DOHH2 (cell line): ENCODE results near the gene FLT3.

Experiments used
- H3F3A ChIP-seq: fragments of 200-600 bp; sonication (generic), shearing (Covaris generic); 2 replicates; pipeline ENCODE4 v1.6.0; 2016; ENCODE audit warnings: antibody characterized with exemption, mild to moderate bottlenecking; ENCODE audit not compliant: control insufficient read depth, insufficient read depth
- H3K27ac ChIP-seq: fragments of 200-600 bp; sonication (generic); 2 replicates; pipeline ENCODE4 v1.5.1; 2014; ENCODE audit warnings: low read depth, mild to moderate bottlenecking, low read length, moderate library complexity
- H3K27me3 ChIP-seq: fragments of 200-600 bp; sonication (generic); 2 replicates; pipeline ENCODE4 v1.6.1; 2014; ENCODE audit warnings: mild to moderate bottlenecking, low read length, mixed read lengths; ENCODE audit not compliant: control insufficient read depth
- H3K36me3 ChIP-seq: fragments of 200-600 bp; sonication (generic); 2 replicates; pipeline ENCODE4 v1.6.1; 2014; ENCODE audit warnings: mild to moderate bottlenecking, low read length, moderate library complexity, mixed read lengths; ENCODE audit not compliant: control insufficient read depth
- H3K4me1 ChIP-seq: fragments of 200-600 bp; sonication (generic); 2 replicates; pipeline ENCODE4 v1.6.1; 2014; ENCODE audit warnings: mild to moderate bottlenecking, low read length, mixed read lengths; ENCODE audit not compliant: control insufficient read depth
- H3K4me2 ChIP-seq: fragments of 200-600 bp; sonication (generic); 2 replicates; pipeline ENCODE4 v1.6.0; 2014; ENCODE audit warnings: mild to moderate bottlenecking, low read length, moderate library complexity
- H3K4me3 ChIP-seq: fragments of 200-600 bp; sonication (generic); 2 replicates; pipeline ENCODE4 v1.5.1; 2014; ENCODE audit warnings: mild to moderate bottlenecking, low read length, mixed read lengths
- H3K79me2 ChIP-seq: fragments of 200-600 bp; sonication (generic); 2 replicates; pipeline ENCODE4 v1.6.1; 2014; ENCODE audit warnings: mild to moderate bottlenecking, low read length, mixed read lengths; ENCODE audit not compliant: control insufficient read depth
- H3K9me2 ChIP-seq: fragments of 200-600 bp; sonication (generic); replicated peaks from 2 replicates; pipeline ENCODE4 v1.6.1; 2014; ENCODE audit warnings: mild to moderate bottlenecking, low read length, mixed read lengths; ENCODE audit not compliant: control insufficient read depth
- H3K9me3 ChIP-seq: fragments of 200-600 bp; sonication (generic); 2 replicates; pipeline ENCODE4 v1.6.1; 2014; ENCODE audit warnings: antibody characterized with exemption, low read length, mixed read lengths; ENCODE audit not compliant: control insufficient read depth, insufficient read depth
- H4K20me1 ChIP-seq: fragments of 200-600 bp; sonication (generic); 2 replicates; pipeline ENCODE4 v1.6.0; 2014; ENCODE audit warnings: low read depth, mild to moderate bottlenecking, antibody characterized with exemption, low read length, moderate library complexity; ENCODE audit not compliant: control insufficient read depth, insufficient read depth
- EZH2phosphoT487 ChIP-seq: fragments of 200-600 bp; sonication (generic); IDR thresholded peaks from 2 replicates; pipeline ENCODE4 v1.6.1; 2017; ENCODE audit warnings: borderline replicate concordance, mild to moderate bottlenecking, antibody characterized with exemption, low read length, moderate library complexity, mixed read lengths
- TF ChIP-seq, protein P1 (sequence below): fragments of 200-600 bp; sonication (generic); IDR thresholded peaks from one replicate; pipeline ENCODE4 v1.5.1; 2014; ENCODE audit warnings: antibody characterized with exemption, mild to moderate bottlenecking, low read depth, low read length; ENCODE audit not compliant: poor library complexity, severe bottlenecking

The FLT3 gene

DNA sequence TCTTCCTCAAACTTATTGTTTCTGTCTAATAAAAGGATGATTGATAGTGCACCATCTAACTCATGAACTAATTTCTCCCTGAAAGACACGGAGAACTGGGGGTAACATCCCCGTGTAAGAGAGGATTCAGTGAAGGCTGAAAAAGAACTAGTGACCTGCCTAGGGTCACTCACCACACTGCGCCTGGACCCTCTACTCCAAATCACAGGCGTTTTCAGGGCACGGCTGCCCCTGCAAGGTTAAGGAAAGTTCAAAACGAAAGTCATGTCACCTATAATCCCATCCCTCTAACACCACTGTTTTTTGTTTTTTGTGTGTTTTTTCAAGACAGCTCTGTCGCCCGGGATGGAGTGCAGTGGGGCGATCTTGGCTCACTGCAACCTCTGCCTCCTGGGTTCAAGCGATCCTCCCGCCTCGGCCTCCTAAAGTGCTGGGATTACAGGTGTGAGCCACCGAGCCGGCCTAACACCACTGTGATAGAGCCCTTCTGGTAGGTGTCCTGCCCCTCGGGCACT is 120.6 kb downstream of the FLT3 start:
- H3K4me2 ChIP-seq = no peak overlapping the region
- H3K79me2 ChIP-seq = no peaks in the 10 kb centered on the region
- no peak overlapping the region for H3K27ac ChIP-seq
- no peak overlapping the region for H3K4me3 ChIP-seq
- TF ChIP-seq EZH2phosphoT487 = no peak
- TF ChIP-seq, protein P1, sequence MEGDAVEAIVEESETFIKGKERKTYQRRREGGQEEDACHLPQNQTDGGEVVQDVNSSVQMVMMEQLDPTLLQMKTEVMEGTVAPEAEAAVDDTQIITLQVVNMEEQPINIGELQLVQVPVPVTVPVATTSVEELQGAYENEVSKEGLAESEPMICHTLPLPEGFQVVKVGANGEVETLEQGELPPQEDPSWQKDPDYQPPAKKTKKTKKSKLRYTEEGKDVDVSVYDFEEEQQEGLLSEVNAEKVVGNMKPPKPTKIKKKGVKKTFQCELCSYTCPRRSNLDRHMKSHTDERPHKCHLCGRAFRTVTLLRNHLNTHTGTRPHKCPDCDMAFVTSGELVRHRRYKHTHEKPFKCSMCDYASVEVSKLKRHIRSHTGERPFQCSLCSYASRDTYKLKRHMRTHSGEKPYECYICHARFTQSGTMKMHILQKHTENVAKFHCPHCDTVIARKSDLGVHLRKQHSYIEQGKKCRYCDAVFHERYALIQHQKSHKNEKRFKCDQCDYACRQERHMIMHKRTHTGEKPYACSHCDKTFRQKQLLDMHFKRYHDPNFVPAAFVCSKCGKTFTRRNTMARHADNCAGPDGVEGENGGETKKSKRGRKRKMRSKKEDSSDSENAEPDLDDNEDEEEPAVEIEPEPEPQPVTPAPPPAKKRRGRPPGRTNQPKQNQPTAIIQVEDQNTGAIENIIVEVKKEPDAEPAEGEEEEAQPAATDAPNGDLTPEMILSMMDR = no peak
- H3K9me3 ChIP-seq = no peaks in the 10 kb centered on the region
- H3K27me3 ChIP-seq = peaks cover 57% of the 10 kb centered on the region
- 0 out of 2 replicates have a peak, but pooled peaks cover 3% of the 10 kb centered on the region for H4K20me1 ChIP-seq
- H3F3A ChIP-seq = no peaks in the 10 kb centered on the region
- no peaks in the 10 kb centered on the region for H3K36me3 ChIP-seq
- no peaks in the 10 kb centered on the region for H3K9me2 ChIP-seq
- no peaks in the 10 kb centered on the region for H3K4me1 ChIP-seq

DNA sequence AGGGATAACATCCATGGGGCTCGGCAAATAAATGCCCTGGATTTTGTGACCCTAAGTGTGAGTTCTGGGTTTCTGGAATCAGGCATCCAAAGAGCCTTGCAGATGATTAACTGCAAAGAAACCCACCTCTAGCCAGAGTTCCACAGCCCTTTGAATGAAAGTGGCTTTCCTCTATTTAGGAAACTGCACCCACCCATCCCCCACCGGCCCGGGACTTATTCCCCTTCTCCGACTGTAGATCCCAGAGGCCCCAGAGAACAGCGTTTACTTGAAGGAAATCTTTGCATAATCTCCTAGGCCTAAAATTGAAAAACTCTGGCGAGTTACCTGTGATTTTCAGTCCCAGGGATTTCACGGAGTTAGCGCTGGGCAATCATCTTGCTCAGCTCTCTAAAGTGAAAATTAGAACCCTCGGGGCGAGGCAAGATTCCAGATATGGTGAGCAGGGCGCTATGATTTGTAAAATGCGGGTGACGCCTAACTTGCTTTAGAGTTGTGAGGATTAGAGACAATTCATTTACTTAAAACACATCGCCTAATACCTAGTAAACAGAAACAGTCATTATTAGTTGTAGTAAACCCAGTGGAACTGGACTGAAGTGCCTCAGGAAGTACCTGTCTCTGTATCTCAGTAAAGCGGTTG is 121.3 kb downstream of the FLT3 start:
- Histone ChIP-seq H3K27ac (no peak overlapping the region), H3K27me3 (peaks cover 61% of the 10 kb centered on the region), H4K20me1 (0 out of 2 replicates have a peak, but pooled peaks cover 3% of the 10 kb centered on the region), H3K4me2 (no peak overlapping the region), H3K4me1 (no peaks in the 10 kb centered on the region), H3K9me2 (no peaks in the 10 kb centered on the region), H3K4me3 (no peak overlapping the region), H3K79me2 (no peaks in the 10 kb centered on the region), H3K9me3 (no peaks in the 10 kb centered on the region), H3K36me3 (no peaks in the 10 kb centered on the region), H3F3A (no peaks in the 10 kb centered on the region)
- peak; percentile 32; the same call in 1 of the 2 replicates for TF ChIP-seq EZH2phosphoT487
- TF ChIP-seq, protein P1 = no peak

DNA sequence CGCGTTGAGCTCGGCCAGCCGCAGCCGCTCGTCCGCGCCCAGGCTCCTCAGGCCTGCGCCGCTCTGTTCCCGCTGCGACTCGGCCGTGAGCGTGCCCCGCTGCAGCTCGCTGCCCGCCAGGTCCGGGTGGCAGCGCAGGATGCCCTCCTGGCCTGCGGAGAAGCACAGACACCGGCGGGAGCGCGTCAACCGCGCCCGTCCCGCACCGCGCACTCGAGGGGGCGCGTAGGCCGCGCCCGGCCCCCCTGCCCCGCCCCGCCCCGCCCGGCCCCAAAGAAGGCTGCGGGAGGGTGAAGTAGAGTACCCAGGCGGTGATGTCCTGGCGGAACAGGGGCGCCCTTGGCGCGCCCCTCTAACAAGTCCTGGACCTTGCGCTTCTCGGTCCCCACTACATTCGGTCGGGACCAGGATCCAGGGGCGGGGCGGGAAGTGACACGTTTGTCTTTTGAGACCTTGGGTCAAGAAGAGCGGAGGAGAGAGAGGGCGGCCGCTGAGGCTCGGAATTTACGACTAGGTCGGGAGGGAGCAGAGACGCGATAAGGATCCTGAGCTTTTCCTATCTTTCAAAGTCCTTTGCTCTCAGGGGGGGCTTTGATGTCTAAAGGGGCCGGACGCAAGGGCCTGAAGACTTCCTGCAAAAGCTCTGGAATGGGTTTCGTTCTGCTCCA is 121.9 kb downstream of the FLT3 start:
- Histone ChIP-seq H3K36me3 (no peaks in the 10 kb centered on the region), H3K9me3 (no peaks in the 10 kb centered on the region), H3K9me2 (no peaks in the 10 kb centered on the region), H3K27ac (no peak overlapping the region), H3F3A (no peaks in the 10 kb centered on the region), H4K20me1 (no peaks in the 10 kb centered on the region), H3K27me3 (peaks cover 63% of the 10 kb centered on the region), H3K4me1 (no peaks in the 10 kb centered on the region), H3K4me2 (no peak overlapping the region), H3K4me3 (no peak overlapping the region), H3K79me2 (no peaks in the 10 kb centered on the region)
- TF ChIP-seq EZH2phosphoT487 = no peak
- TF ChIP-seq, protein P1 = no peak
